Transverse colon (tissue), 4 donors: ENCODE results near the gene LEKR1. TPM values are rescaled to one million over a fixed set of nuclear protein-coding genes. Genes with fewer than 3 reads are reported as not detected.

ENCODE experiments used
- DNase-seq: peaks from one replicate; pipeline ENCODE4 v3.0.0-alpha.2; 2019
- H3K27ac ChIP-seq, 4 donors: fragments of 200-600 bp; sonication (generic); 2 replicates each; pipeline ENCODE4 v1.5.1; 2016 to 2018; ENCODE audit warnings: inconsistent platforms in 4 of 4
- H3K27me3 ChIP-seq: fragments of 200-600 bp; sonication (generic); 2 replicates; pipeline ENCODE4 v1.5.1; 2017; ENCODE audit warnings: inconsistent platforms
- H3K36me3 ChIP-seq, 4 donors: fragments of 200-600 bp; sonication (generic); 2 replicates each; pipeline ENCODE4 v1.5.1; 2017 to 2019; ENCODE audit warnings: inconsistent platforms in 4 of 4
- H3K4me1 ChIP-seq, 4 donors: fragments of 200-600 bp; sonication (generic); 2 replicates each; pipeline ENCODE4 v1.5.1; 2017 to 2020; ENCODE audit warnings: inconsistent platforms in 4 of 4
- H3K4me3 ChIP-seq, 4 donors: fragments of 200-600 bp; sonication (generic); 1 replicate in 1 of 4; 2 replicates in 3 of 4; pipeline versions ENCODE4 v1.5.1 to v1.6.1; 2017 to 2019; ENCODE audit warnings: inconsistent platforms in 4 of 4
- H3K9me3 ChIP-seq, 2 donors: fragments of 200-600 bp; sonication (generic); 2 replicates each; pipeline ENCODE4 v1.5.1; 2017 to 2019; ENCODE audit warnings: inconsistent platforms in 2 of 2
- CTCF ChIP-seq, 5 experiments: fragments of 200-600 bp in 3 of 5; fragments of 450-650 bp in 2 of 5; sonication (generic) in 3 of 5; IDR thresholded peaks; 1 replicate in 2 of 5; 2 replicates in 3 of 5; pipeline ENCODE4 v1.5.1; 2016 to 2017; ENCODE audit warnings: antibody characterized with exemption in 5 of 5, inconsistent platforms in 3 of 5, mild to moderate bottlenecking in 2 of 5, moderate library complexity in 1 of 5
- EP300 ChIP-seq: sonication (generic); formaldehyde crosslinking; IDR thresholded peaks from one replicate; pipeline ENCODE4 v1.6.1; 2017; ENCODE audit warnings: antibody characterized with exemption, low read depth
- POLR2A ChIP-seq: fragments of 450-650 bp; IDR thresholded peaks from one replicate; pipeline ENCODE4 v1.6.1; 2016; ENCODE audit warnings: antibody characterized with exemption, mild to moderate bottlenecking, moderate library complexity
- POLR2AphosphoS5 ChIP-seq, 3 donors: sonication (generic); formaldehyde crosslinking; IDR thresholded peaks; one replicate each; pipeline ENCODE4 v1.6.1; 2016; ENCODE audit warnings: antibody characterized with exemption in 3 of 3
- WGBS, 2 donors: methylation state at CpG; one replicate each; pipeline ENCODE4 v1.1.5; 2018; ENCODE audit warnings: low coverage in 1 of 2; 5-methylcytosine and 5-hydroxymethylcytosine counted together
- in situ Hi-C, 4 donors: fragments of 200-750 bp; cut with MboI; loops; one replicate each; pipeline versions ENCODE4 v1.15.0 to v1.15.1; 2017; ENCODE audit warnings: low sequenced_read_pairs in 3 of 4, low pct_ligation_motif_present in 1 of 4, low pct_unique_long_range_greater_than_20kb in 1 of 4
- intact Hi-C: fragments of 100-400 bp; cut with DNase I; formaldehyde crosslinking; loops from one replicate; pipeline ENCODE4 v1.15.1; 2023; ENCODE audit warnings: low total_unique reads
- total RNA-seq, 4 donors: library from RNA; depleted of rRNA; stranded (reverse); fragments of >200 nt; gene quantifications; one replicate each; pipeline ENCODE4 v1.1.0, GENCODE V29; 2016

LEKR1 gene
- total RNA-seq, 4 donors from 2014 or later = 0.40 to 3.3 (median 0.96) TPM; not detected in 1

DNA sequence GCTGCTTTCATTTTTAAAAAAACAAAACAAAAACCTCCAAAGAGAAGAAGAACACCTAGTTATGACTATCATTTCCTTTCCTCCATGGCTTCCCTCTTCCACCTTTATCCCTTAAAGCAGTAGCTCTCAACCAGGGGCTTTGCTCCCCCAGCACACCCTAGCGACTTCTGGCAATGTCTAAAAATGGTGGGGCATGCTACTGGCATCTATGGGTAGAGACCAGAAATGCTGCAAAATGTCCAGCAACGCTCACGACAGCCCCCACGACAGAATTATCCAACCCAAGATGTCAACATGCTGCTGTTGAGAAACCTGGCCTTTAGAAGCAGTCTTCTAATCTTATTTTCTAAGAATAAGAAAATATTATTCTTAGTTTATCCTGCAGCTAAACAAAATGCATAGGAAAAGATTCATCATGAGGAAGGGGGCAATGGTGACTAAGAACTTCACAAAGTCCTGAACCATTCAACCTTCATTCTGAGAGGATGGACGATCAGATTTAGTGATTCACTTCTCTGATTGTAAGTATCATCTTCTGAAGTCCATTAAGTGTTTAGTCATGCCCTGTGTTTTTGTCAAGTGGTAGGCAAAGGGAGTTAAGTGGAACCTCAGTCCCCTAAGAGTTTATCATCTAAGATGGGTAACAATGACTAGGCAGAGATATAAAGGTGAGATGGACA, 252.1 kb downstream of the LEKR1 start:
- in situ Hi-C loops (loop anchor here in 3 of 4 donors (5.0 to 25.0 kb wide), 4 partner anchors 241 to 916 kb away; partner anchors contain the start of genes SSR3 (in 2 of the 3) and LEKR1 (in 1 of the 3)), intact Hi-C loops (no loop called here)
- no peaks in the 10 kb centered on the region for H3K27me3 ChIP-seq
- no peak overlapping the region for H3K4me3 ChIP-seq
- H3K9me3 ChIP-seq = no peaks in the 10 kb centered on the region
- peak overlapping the region in 2 of 4 donors; percentile 18 to 57 for H3K27ac ChIP-seq
- no peak for TF ChIP-seq POLR2A
- no peak for TF ChIP-seq POLR2AphosphoS5 (IDR thresholded peaks at IDR 0.05)
- DNase-seq = no peak
- no peaks in the 10 kb centered on the region for H3K36me3 ChIP-seq
- WGBS, 2 donors = 86 to 88% methylated on average over 4 to 5 of the region's 5 CpGs
- peaks cover 0 to 12% (median 5%) of the 10 kb centered on the region in 4 donors for H3K4me1 ChIP-seq

DNA sequence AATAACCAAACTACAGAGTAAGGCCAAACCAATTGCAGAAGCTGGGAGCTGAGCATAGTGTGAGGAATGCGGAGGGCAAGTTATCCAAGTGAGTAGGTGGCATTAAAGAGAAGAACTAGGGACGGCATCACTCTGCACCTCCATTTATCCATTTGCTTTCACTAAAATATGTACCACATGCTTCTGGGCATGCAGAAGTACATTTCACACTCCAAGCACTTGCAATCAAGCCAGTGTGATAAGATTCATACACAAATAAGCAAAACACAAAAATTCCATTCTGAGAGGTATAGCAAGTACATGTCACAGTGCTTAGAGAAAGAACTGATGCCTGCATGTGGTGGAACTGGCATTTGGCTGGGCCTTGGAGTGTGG, 252.6 kb downstream of the LEKR1 start:
- TF ChIP-seq EP300 = no peak
- TF ChIP-seq CTCF (IDR thresholded peaks at IDR 0.05) = no peak
- no peak for TF ChIP-seq POLR2AphosphoS5 (IDR thresholded peaks at IDR 0.05)
- TF ChIP-seq POLR2A = no peak
- peaks cover 0 to 12% (median 5%) of the 10 kb centered on the region in 4 donors for H3K4me1 ChIP-seq
- no peak overlapping the region for H3K4me3 ChIP-seq
- no peaks in the 10 kb centered on the region for H3K36me3 ChIP-seq
- H3K27me3 ChIP-seq = no peaks in the 10 kb centered on the region
- intact Hi-C loops (no loop called here), in situ Hi-C loops (loop anchor here in 3 of 4 donors (5.0 to 25.0 kb wide), 4 partner anchors 241 to 916 kb away; partner anchors contain the start of genes SSR3 (in 2 of the 3) and LEKR1 (in 1 of the 3))
- no peaks in the 10 kb centered on the region for H3K9me3 ChIP-seq
- DNase-seq = no peak
- peak overlapping the region in 1 of 4 donors; percentile 57 for H3K27ac ChIP-seq
- 100% methylated on average over 2 of the region's 2 CpGs for WGBS, 2 donors

DNA sequence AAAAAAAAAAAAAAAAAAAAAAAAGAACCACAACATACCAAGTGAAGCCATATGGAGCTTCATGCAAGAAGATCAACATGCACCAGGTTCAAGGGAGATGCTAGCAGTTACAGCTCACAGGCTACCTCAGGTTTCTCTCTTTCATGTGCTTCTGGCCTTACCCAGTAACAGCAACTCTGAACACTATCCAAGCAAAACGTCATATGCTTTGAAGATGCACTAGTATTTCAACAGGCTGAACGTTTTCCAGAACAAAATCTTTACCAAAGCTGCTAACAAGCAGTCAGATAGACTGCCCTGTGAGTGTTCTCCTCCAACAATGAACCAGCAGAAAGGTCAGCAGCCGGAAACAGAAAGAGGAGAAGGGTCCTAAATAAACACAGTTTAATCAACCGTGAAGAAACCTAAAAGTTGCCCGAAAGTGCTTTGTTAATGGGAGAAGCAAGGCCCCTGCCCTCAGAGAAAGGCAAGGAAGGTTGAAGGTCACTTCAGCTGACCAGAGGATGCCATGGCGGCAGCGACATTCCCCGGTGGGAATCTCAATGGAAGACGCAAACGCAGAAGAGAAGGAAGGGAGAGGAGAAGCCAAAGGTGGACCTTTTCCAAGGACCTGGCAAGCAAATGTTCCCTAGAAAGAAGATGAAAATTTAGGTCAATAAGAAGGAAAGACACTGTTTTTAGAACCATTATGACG, 253.7 kb downstream of the LEKR1 start:
- 86 to 88% methylated on average over 11 of the region's 11 CpGs for WGBS, 2 donors
- H3K9me3 ChIP-seq = no peaks in the 10 kb centered on the region
- no peaks in the 10 kb centered on the region for H3K36me3 ChIP-seq
- no peak for DNase-seq
- no peaks in the 10 kb centered on the region for H3K27me3 ChIP-seq
- H3K4me3 ChIP-seq = no peak overlapping the region
- H3K27ac ChIP-seq = peak overlapping the region in 3 of 4 donors; percentile 12 to 49 (median 33)
- in situ Hi-C loops (loop anchor here (5.0 to 25.0 kb wide), 10 partner anchors 55 to 918 kb away; partner anchors contain the start of genes SSR3 (in 3 of the 4), TIPARP (in 3 of the 4) and LEKR1 (in 2 of the 4)), intact Hi-C loops (loop anchor here (5.0 to 10.0 kb wide), 3 partner anchors 255 to 545 kb away; partner anchors contain the start of gene LEKR1)
- peaks cover 0 to 12% (median 5%) of the 10 kb centered on the region in 4 donors for H3K4me1 ChIP-seq
- TF ChIP-seq POLR2AphosphoS5 (IDR thresholded peaks at IDR 0.05) = no peak
- TF ChIP-seq POLR2A = no peak
- no peak for TF ChIP-seq CTCF (IDR thresholded peaks at IDR 0.05)
- TF ChIP-seq EP300 = no peak

GRCh38 chr3:157081626-157082210, 255.6 kb downstream of the LEKR1 start:
- H3K4me3 ChIP-seq = no peak overlapping the region
- in situ Hi-C loops (loop anchor here (10.0 to 25.0 kb wide), 9 partner anchors 53 to 919 kb away; partner anchors contain the start of genes SSR3 (in 3 of the 4), TIPARP (in 3 of the 4) and LEKR1 (in 2 of the 4)), intact Hi-C loops (loop anchor here (5.0 to 10.0 kb wide), 3 partner anchors 257 to 547 kb away; partner anchors contain the start of gene LEKR1)
- H3K9me3 ChIP-seq = no peaks in the 10 kb centered on the region
- WGBS, 2 donors = 12 to 16% methylated on average over 7 to 15 of the region's 15 CpGs
- peak; percentile 90 for DNase-seq
- TF ChIP-seq EP300 (no peak), POLR2AphosphoS5 (IDR thresholded peaks at IDR 0.05) (peak; percentile 33 to 66 (median 37)), CTCF (IDR thresholded peaks at IDR 0.05) (peak; percentile 96 to 99 (median 99)), POLR2A (no peak)
- no peaks in the 10 kb centered on the region for H3K36me3 ChIP-seq
- peak overlapping the region; percentile 29 to 47 (median 41) for H3K27ac ChIP-seq
- no peaks in the 10 kb centered on the region for H3K27me3 ChIP-seq
- H3K4me1 ChIP-seq = peaks cover under 1 to 13% (median 8%) of the 10 kb centered on the region in 4 donors
